Activated naive CD8-positive, alpha-beta T cell treated with anti-CD3 and anti-CD28 coated beads for 36 hours (primary cell): ENCODE results near the gene PDE4B. TPM values are rescaled to one million over a fixed set of nuclear protein-coding genes. Genes with fewer than 3 reads are reported as not detected.

Source experiments
- DNase-seq: peaks from one replicate; pipeline ENCODE4 v3.0.0; 2021
- H3K27ac Mint-ChIP-seq: one replicate; pipeline ENCODE4 v1.8.0; 2022; ENCODE audit warnings: mild to moderate bottlenecking, moderate library complexity, mixed read lengths
- H3K27me3 Mint-ChIP-seq: one replicate; pipeline ENCODE4 v1.8.0; 2022; ENCODE audit warnings: mild to moderate bottlenecking, mixed read lengths
- H3K36me3 Mint-ChIP-seq: one replicate; pipeline ENCODE4 v1.8.0; 2021; ENCODE audit warnings: mild to moderate bottlenecking, mixed read lengths
- H3K4me1 Mint-ChIP-seq: one replicate; pipeline ENCODE4 v1.8.0; 2021; ENCODE audit warnings: mixed read lengths
- H3K4me3 Mint-ChIP-seq: one replicate; pipeline ENCODE4 v1.8.0; 2022; ENCODE audit warnings: mild to moderate bottlenecking, moderate library complexity, mixed read lengths
- H3K9me3 Mint-ChIP-seq: one replicate; pipeline ENCODE4 v1.8.0; 2022; ENCODE audit warnings: mixed read lengths
- total RNA-seq, 2 experiments: library from RNA; stranded (reverse); gene quantifications; one replicate each; pipeline ENCODE4 v1.2.3, GENCODE V29; 2021

PDE4B gene
- total RNA-seq, 2 experiments from 2014 or later = 22.3 to 24.6 TPM

DNA sequence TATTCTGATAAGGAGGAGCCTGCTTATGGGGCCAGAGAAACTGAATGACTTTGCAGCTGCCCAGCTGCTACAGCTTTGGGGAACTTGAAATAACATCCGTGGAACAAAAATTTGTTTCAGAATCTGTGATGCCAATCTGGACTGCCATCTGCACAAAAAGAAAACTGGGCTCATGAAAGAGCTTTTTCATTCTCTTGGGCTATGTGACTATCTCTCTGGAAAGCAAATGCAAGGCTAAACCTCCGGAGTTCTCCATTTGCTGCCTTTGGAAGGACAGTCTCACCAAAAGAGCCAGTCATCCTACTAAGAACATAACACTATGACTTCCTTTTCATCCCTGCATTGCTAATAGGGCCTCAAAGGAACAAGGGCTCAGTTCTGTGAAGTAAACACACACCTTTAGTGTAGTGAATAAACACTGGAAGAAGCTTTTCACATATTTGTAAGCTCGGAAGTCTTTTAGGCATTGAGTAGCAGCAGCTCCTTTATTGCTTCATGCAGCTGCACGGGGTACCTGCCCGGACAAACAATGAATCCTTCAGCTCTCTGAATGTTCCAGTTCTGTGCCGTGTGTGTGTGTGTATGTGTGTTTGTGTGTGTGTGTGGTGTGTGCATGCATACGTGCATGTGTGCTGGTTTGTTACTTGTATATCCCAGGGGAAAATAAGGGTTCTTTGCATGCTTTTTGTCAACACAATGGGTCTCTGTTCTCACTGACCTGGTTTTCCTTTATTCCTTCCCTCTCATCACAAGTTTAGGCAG lies 485.7 kb downstream of the PDE4B start:
- Mint-ChIP-seq H3K36me3 (peaks cover 9% of the 10 kb centered on the region), H3K27ac (peak overlapping the region; percentile 25), H3K4me3 (no peak overlapping the region), H3K9me3 (peaks cover 4% of the 10 kb centered on the region), H3K27me3 (no peaks in the 10 kb centered on the region), H3K4me1 (peaks cover 80% of the 10 kb centered on the region)
- DNase-seq = no peak

DNA sequence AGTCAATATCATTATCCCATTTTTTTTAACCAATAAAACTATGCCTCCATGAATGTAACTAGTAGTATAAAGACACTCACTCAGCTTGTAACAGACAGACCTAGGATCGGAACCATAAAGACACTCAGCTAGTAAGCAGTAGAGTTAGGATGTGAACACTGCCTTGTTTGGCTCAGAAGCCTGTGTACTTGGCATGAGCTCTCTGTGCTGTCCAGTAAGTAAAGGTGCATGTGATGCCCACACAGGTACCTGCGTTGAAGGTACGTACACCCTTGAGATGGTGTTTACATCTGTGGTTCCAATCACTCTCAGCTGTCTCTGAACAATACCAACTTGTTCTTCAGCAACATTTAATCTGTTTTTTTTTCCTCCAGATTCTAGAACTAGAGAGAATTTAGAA lies 489.1 kb downstream of the PDE4B start:
- peaks cover 4% of the 10 kb centered on the region for H3K9me3 Mint-ChIP-seq
- H3K4me3 Mint-ChIP-seq = peak overlapping the region; percentile 1
- no peaks in the 10 kb centered on the region for H3K27me3 Mint-ChIP-seq

DNA sequence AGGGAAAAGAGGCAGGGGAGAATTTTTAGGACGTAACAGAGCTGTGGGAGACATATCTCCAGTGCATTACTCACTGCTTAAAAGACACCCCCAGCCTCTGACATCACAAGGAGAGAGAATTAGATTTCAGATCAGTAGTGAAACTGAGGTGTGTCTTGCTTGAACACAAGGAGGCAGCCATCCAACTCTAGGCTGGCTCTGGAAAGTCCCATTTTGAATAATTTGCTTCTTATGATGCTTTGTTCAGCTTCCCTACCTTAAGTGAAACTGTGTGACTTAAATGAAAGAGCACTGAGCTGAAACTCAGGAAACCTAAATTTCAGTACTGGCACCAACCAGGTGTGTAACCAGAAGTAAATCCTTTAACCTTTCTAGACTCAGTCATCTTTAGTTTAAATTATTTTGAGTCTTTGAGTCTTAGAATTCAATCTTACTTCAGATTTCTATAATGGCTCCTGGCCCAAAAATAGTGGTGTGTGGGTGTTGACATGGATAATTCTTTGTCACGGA lies 489.7 kb downstream of the PDE4B start:
- H3K4me1 Mint-ChIP-seq = peaks cover 70% of the 10 kb centered on the region
- DNase-seq = peak; percentile 67
- H3K4me3 Mint-ChIP-seq = peak overlapping the region; percentile 19
- no peaks in the 10 kb centered on the region for H3K27me3 Mint-ChIP-seq
- peaks cover 4% of the 10 kb centered on the region for H3K9me3 Mint-ChIP-seq
- peaks cover 3% of the 10 kb centered on the region for H3K36me3 Mint-ChIP-seq
- peak overlapping the region; percentile 93 for H3K27ac Mint-ChIP-seq

More for the DNA sequence above, 489.1 kb downstream of the PDE4B start:
- Mint-ChIP-seq H3K27ac (peak overlapping the region; percentile 92), H3K4me1 (peaks cover 74% of the 10 kb centered on the region), H3K36me3 (peaks cover 5% of the 10 kb centered on the region)
- no peak for DNase-seq

DNA sequence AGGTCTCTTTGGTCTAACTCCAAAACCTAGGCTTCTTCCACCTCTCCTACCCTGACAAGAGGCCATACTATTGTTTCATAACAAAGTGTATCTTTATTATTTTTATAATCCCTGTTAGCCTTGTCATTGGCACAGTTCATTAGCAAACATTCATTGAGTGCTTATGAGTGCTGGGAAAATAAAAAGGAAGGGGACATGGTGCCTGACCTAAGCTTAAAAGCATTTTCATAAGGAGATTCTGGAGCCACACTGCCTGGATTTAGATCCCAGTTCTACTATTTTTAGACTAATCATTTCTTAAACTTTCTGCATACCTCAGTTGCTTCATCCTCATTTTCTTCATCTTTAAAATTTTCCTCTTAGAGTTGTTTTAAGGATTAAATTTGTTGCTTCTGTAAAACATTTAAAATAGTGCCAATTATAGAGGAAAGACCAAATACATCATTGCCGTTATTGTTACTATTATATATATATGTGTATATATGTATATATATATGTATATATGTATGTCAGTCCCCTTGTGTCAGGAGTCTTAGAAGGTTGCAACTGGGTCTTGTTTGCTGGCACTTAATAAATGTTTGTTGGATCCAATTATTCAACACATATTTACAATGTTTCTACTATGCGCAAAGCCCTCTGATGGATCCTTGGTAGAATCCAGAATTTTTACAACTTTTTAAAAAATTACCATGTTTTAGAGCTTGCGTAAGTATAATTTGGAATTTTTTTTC lies 490.4 kb downstream of the PDE4B start:
- peak overlapping the region; percentile 93 for H3K27ac Mint-ChIP-seq
- no peaks in the 10 kb centered on the region for H3K27me3 Mint-ChIP-seq
- no peaks in the 10 kb centered on the region for H3K36me3 Mint-ChIP-seq
- H3K4me3 Mint-ChIP-seq = no peak overlapping the region
- H3K4me1 Mint-ChIP-seq = peaks cover 66% of the 10 kb centered on the region
- H3K9me3 Mint-ChIP-seq = peaks cover 1% of the 10 kb centered on the region
- DNase-seq = no peak

DNA sequence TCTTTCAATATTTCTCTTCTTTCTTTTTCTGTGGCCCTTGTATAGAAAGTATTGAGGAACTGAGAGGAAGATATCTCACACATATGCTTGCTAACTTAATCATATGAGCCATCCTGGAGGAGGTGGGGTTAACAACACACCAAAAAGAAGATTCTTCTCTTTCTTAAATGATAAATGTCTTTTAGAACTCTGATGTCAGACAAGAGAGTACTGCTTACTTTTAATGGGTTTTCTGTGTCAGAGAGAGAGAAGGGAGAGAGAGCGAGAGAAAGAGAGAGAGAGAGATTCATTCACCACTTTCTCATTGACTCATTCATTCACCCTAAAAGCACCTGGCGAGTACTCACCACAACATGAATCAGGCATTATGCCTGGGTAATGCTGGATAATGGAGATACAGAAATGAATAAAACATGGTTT lies 490.9 kb downstream of the PDE4B start:
- peak overlapping the region; percentile 58 for H3K4me3 Mint-ChIP-seq
- peak; percentile 42 for DNase-seq
- H3K27ac Mint-ChIP-seq = peak overlapping the region; percentile 93
- H3K36me3 Mint-ChIP-seq = no peaks in the 10 kb centered on the region
- H3K27me3 Mint-ChIP-seq = no peaks in the 10 kb centered on the region
- H3K4me1 Mint-ChIP-seq = peaks cover 62% of the 10 kb centered on the region
- peaks cover 1% of the 10 kb centered on the region for H3K9me3 Mint-ChIP-seq

DNA sequence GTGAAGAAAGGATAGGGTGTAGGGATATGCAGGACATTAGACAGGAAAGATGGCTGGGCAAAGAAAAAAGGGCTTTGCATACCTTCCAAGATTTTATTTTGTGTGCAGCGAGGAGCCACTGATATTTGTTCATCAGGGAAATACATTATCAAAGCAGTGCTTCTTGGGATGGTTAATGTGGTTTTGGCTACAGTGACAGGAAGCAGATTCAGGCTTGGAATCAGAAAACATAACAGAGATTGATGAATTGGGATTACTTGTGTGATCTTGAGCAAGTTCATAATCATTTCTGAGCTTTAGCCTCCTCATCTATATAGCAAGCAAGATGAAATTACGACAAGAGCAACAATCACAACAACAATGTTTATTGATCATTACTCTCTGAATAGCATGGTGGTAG lies 492.1 kb downstream of the PDE4B start:
- H3K4me3 Mint-ChIP-seq = no peak overlapping the region
- peaks cover 52% of the 10 kb centered on the region for H3K4me1 Mint-ChIP-seq
- H3K27ac Mint-ChIP-seq = no peak overlapping the region
- no peaks in the 10 kb centered on the region for H3K27me3 Mint-ChIP-seq
- DNase-seq = no peak
- H3K9me3 Mint-ChIP-seq = peaks cover 1% of the 10 kb centered on the region
- H3K36me3 Mint-ChIP-seq = no peaks in the 10 kb centered on the region

DNA sequence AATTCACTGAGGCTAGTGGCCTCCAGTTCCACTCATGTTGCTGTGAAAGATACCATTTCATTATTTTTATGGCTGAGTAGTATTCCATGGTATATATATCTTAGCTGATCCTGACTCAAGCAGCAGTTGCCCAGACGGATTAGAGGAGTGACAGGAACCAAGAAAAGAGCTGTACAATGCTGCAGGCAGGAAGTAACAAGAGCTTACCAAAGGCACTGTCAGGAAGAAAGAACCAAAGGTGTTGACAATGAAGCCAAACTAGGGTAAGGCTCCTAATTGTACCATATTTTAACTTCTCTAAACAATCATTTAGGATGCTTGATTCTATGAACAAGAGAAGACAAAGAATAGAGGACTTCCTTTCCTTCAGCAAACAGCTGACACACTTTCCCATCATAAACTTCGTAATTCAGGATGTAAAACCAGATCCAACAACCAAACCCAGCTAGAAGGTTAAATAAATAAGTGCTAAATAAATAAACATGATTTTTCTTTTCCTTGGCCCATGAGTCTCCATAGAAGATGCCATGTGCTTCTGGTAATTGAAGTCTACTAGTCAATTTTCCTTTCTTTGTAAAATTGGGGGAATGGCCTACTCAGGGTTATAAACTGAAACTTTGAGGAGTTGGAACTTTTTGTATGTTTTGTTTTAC lies 493.0 kb downstream of the PDE4B start:
- Mint-ChIP-seq H3K27me3 (no peaks in the 10 kb centered on the region), H3K4me1 (peaks cover 56% of the 10 kb centered on the region), H3K4me3 (no peak overlapping the region), H3K9me3 (peaks cover 1% of the 10 kb centered on the region), H3K36me3 (no peaks in the 10 kb centered on the region), H3K27ac (peak overlapping the region; percentile 38)
- no peak for DNase-seq

DNA sequence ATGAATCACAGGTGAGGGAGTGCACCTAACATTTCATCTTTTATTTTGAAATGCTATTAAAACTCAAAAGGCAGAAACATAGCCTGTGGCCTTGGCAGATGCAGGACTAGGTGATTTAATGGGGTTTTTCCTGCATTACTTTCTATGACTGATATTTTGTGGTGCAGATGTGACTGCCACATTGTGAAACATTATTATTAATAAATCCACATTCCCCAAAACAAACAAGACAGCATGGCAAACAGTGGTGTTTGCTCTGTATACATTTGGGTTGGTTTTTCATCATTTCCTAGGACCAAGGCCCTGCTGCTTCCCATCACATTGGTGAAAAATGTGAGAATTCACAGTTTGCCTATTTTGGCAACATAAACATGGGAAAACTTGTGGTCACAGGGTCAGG lies 493.6 kb downstream of the PDE4B start:
- peaks cover 58% of the 10 kb centered on the region for H3K4me1 Mint-ChIP-seq
- no peak overlapping the region for H3K27ac Mint-ChIP-seq
- H3K36me3 Mint-ChIP-seq = no peaks in the 10 kb centered on the region
- no peak overlapping the region for H3K4me3 Mint-ChIP-seq
- H3K9me3 Mint-ChIP-seq = peaks cover 1% of the 10 kb centered on the region
- DNase-seq = no peak
- H3K27me3 Mint-ChIP-seq = no peaks in the 10 kb centered on the region

DNA sequence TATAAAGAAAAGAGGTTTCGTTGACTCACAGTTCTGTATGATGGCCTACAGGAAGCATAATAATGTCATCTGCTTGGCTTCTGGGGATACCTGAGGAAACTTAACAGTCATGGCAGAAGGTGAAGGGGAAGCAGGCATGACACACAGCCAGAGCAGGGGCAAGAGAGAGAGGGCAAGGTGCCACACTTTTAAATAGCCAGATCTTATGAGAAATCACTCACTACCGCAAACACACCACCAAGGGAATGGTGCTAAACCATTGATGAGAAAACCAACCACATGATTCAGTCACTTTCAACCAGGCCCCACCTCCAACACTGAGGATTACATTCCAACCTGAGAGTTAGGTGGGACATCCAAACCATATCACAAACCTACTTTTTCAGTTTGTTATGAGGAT lies 495.4 kb downstream of the PDE4B start:
- Mint-ChIP-seq H3K27me3 (no peaks in the 10 kb centered on the region), H3K36me3 (no peaks in the 10 kb centered on the region), H3K27ac (no peak overlapping the region), H3K4me3 (no peak overlapping the region), H3K9me3 (peaks cover 1% of the 10 kb centered on the region), H3K4me1 (peaks cover 49% of the 10 kb centered on the region)
- no peak for DNase-seq

DNA sequence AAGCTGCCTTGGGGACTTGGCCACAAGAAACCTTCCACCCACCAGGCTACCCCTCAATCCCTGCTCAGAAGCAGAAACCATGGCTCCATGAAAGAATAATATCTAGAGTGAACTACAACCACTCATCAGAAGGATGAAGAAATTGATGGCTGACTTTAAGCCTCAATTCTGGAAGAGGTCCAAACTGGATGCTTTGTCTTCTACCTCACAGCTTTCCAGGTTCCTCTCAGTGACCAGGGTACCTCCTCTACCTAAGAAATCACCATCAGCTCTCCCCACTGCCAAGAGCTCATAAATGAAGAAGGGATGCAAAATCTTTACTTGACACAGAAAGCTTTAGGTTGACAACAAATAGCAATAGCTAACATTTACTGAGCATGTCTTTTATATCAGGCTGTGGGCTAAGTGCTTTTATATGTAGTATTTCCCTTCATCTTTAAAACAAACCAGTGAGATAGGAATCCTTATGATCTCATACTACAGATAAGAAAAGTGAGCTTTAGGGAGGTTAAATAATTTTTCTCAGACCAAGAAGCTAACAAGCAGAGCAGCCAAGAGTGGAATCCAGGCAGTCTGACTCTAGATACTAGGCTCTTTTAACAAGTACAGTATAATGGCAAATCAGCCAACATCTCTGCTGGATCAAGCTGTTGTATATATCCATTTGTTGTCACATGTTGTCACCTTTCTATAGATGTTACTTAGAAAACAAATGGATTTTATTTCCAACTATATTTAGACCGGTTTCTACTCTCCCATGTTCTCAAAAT lies 498.3 kb downstream of the PDE4B start:
- no peak overlapping the region for H3K4me3 Mint-ChIP-seq
- no peaks in the 10 kb centered on the region for H3K36me3 Mint-ChIP-seq
- H3K4me1 Mint-ChIP-seq = peaks cover 38% of the 10 kb centered on the region
- DNase-seq = no peak
- H3K27me3 Mint-ChIP-seq = no peaks in the 10 kb centered on the region
- no peaks in the 10 kb centered on the region for H3K9me3 Mint-ChIP-seq
- H3K27ac Mint-ChIP-seq = no peak overlapping the region

DNA sequence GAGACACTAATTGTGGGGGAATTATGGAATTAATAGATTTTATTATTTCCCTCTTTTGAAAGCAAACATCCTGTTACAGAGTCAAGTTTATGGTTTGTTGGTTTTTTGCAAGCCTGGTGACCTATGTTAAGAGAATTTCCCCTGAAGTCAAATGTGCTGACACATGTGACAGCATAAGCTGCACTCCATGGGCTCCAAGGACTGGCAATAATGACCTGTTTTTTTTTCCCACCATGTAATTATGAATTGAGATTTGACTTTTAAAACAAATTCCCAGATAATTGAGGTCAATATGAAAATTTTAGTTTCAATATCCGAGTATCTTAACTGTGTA lies 498.8 kb downstream of the PDE4B start:
- DNase-seq = no peak
- Mint-ChIP-seq H3K27ac (no peak overlapping the region), H3K9me3 (no peaks in the 10 kb centered on the region), H3K36me3 (no peaks in the 10 kb centered on the region), H3K4me1 (peaks cover 37% of the 10 kb centered on the region), H3K4me3 (no peak overlapping the region), H3K27me3 (no peaks in the 10 kb centered on the region)

DNA sequence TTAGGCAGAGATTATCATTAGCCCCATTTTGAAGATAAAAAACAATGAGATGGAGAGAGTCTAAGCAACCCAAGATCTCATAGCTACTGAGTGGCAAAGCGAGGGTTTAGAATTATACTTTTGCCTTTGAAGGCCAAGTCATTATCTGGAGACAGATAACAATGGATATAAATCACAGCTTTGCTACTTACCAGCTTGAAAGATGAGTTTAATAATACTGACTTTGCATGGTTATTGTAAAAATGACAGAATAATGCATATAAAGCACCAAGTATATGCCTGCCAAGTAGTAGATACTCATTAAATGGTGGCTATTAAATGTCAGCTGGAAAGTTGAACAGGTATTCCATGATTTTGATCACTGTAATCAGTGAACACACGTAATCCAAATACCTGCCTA lies 499.6 kb downstream of the PDE4B start:
- Mint-ChIP-seq H3K4me1 (peaks cover 37% of the 10 kb centered on the region), H3K9me3 (no peaks in the 10 kb centered on the region), H3K36me3 (no peaks in the 10 kb centered on the region), H3K4me3 (no peak overlapping the region), H3K27ac (no peak overlapping the region), H3K27me3 (no peaks in the 10 kb centered on the region)
- no peak for DNase-seq

DNA sequence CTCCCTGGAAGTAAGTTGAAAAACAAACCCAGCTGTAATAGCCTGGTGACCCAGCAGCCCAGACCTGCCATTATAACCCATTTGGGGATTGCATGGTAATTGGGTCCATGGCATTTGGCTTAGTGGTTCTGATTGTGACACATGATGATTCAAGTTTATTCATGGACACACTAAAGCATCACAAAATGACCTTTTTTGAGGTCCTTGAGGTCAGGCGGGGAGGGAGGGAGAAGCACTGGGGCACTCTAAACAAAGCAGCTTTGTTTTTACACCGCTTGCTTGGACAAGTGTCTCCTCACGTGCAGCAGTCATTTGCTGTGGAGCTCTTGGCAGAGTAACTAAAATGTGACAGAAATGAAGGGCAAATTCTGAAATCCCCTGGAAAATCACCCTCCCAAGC lies 500.2 kb downstream of the PDE4B start:
- H3K27me3 Mint-ChIP-seq = no peaks in the 10 kb centered on the region
- H3K36me3 Mint-ChIP-seq = no peaks in the 10 kb centered on the region
- DNase-seq = no peak
- no peak overlapping the region for H3K4me3 Mint-ChIP-seq
- no peak overlapping the region for H3K27ac Mint-ChIP-seq
- peaks cover 36% of the 10 kb centered on the region for H3K4me1 Mint-ChIP-seq
- H3K9me3 Mint-ChIP-seq = no peaks in the 10 kb centered on the region

DNA sequence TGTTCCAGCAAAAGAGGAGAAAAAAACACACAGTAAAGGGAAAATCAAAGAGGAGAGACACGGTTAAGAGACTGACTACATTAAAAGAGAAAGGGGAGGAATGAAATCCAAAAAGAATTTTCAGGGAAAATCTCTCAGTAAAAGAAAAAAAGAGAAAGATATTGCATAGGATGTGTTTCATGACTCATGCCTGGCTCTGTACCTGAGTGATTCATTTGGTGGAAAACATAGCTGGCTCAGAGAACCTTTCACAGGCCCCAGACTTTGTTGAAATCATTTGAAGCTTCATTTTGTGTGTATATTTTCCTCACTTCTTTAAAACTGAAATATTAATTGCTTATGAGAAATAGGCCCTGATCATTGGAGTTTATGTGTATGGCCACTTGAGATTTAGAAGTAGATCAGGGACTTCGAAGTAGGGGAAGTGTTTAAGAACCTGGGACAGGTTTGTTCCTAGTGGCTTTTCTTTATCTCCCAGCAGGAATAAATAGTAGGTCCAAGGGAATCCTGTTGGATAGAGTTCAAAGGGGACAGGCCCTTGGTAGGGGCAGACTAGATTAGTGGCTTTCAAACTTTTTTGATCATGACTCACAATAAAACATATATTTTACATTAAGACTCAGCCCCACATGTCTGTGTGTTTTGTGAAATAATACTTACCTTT lies 502.1 kb downstream of the PDE4B start:
- Mint-ChIP-seq H3K4me1 (peaks cover 39% of the 10 kb centered on the region), H3K27me3 (no peaks in the 10 kb centered on the region), H3K4me3 (peak overlapping the region; percentile 8), H3K36me3 (no peaks in the 10 kb centered on the region), H3K9me3 (no peaks in the 10 kb centered on the region), H3K27ac (peak overlapping the region; percentile 83)
- no peak for DNase-seq
